Prostate gland (tissue), 2 donors: ENCODE results near the gene MBP. TPM values are rescaled to one million over a fixed set of nuclear protein-coding genes. Genes with fewer than 3 reads are reported as not detected.

Source experiments
- DNase-seq: peaks from one replicate; pipeline ENCODE4 v3.0.0-alpha.2; 2019; ENCODE audit warnings: low spot score
- H3K27ac ChIP-seq, 2 donors: fragments of 200-600 bp; sonication (generic); 2 replicates each; pipeline ENCODE4 v1.5.1; 2017 to 2019
- H3K27me3 ChIP-seq: fragments of 200-600 bp; sonication (generic); replicated peaks from 2 replicates; pipeline ENCODE4 v1.5.1; 2019; ENCODE audit not compliant: insufficient read depth
- H3K36me3 ChIP-seq, 2 donors: fragments of 200-600 bp; sonication (generic); 1 replicate in 1 of 2; 2 replicates in 1 of 2; pipeline versions ENCODE4 v1.5.1 to v1.8.1; 2017 to 2019
- H3K4me1 ChIP-seq: fragments of 200-600 bp; sonication (generic); replicated peaks from 2 replicates; pipeline ENCODE4 v1.5.1; 2019
- H3K4me3 ChIP-seq, 2 donors: fragments of 200-600 bp; sonication (generic); 2 replicates each; pipeline ENCODE4 v1.5.1; 2017 to 2019
- H3K9me3 ChIP-seq: fragments of 200-600 bp; sonication (generic); 2 replicates; pipeline ENCODE4 v1.5.1; 2017
- CTCF ChIP-seq, 4 experiments: fragments of 200-600 bp in 2 of 4; fragments of 450-650 bp in 2 of 4; sonication (generic) in 2 of 4; IDR thresholded peaks; 1 replicate in 3 of 4; 2 replicates in 1 of 4; pipeline ENCODE4 v1.5.1; 2016 to 2019; ENCODE audit warnings: antibody characterized with exemption in 4 of 4, mild to moderate bottlenecking in 2 of 4, moderate library complexity in 2 of 4
- POLR2A ChIP-seq: fragments of 450-650 bp; IDR thresholded peaks from one replicate; pipeline ENCODE4 v1.6.1; 2016; ENCODE audit warnings: antibody characterized with exemption, mild to moderate bottlenecking
- POLR2AphosphoS5 ChIP-seq: sonication (generic); formaldehyde crosslinking; IDR thresholded peaks from one replicate; pipeline ENCODE4 v1.6.1; 2017; ENCODE audit warnings: antibody characterized with exemption
- WGBS: methylation state at CpG from one replicate; pipeline ENCODE4 v1.1.5; 2018; 5-methylcytosine and 5-hydroxymethylcytosine counted together
- intact Hi-C: fragments of 100-400 bp; cut with DNase I; formaldehyde crosslinking; loops from one replicate; pipeline ENCODE4 v1.14.2; 2022
- total RNA-seq, 2 donors: library from RNA; depleted of rRNA; stranded (reverse); fragments of >200 nt; gene quantifications; one replicate each; pipeline ENCODE4 v1.1.0, GENCODE V29; 2016

MBP gene
- total RNA-seq, 2 donors from 2014 or later: 19.8 to 43.5 TPM

- no peaks in the 10 kb centered on the region for H3K27me3 ChIP-seq
- DNase-seq: no peak
- peaks cover 3 to 6% of the 10 kb centered on the region in 2 donors for H3K36me3 ChIP-seq
- intact Hi-C loops: no loop called here
- no peaks in the 10 kb centered on the region for H3K4me1 ChIP-seq
- no peak overlapping the region for H3K27ac ChIP-seq
- H3K4me3 ChIP-seq: no peak overlapping the region
- WGBS: 90% methylated on average over 18 of the region's 18 CpGs
- no peak for TF ChIP-seq POLR2AphosphoS5
- TF ChIP-seq CTCF (IDR thresholded peaks at IDR 0.05): no peak
- no peak for TF ChIP-seq POLR2A
- H3K9me3 ChIP-seq: no peaks in the 10 kb centered on the region
Measured at GRCh38 chr18:76935722-76936337, 196.8 kb downstream of the MBP start.

GRCh38 chr18:76932026-76932819 is 200.4 kb downstream of the MBP start:
- H3K9me3 ChIP-seq: no peaks in the 10 kb centered on the region
- H3K27ac ChIP-seq: no peak overlapping the region
- H3K27me3 ChIP-seq: no peaks in the 10 kb centered on the region
- H3K4me3 ChIP-seq: no peak overlapping the region
- TF ChIP-seq CTCF (IDR thresholded peaks at IDR 0.05): no peak
- TF ChIP-seq POLR2A: no peak
- TF ChIP-seq POLR2AphosphoS5: no peak
- 77% methylated on average over 11 of the region's 11 CpGs for WGBS
- H3K4me1 ChIP-seq: no peaks in the 10 kb centered on the region
- DNase-seq: no peak
- peaks cover 0 to 4% of the 10 kb centered on the region in 2 donors for H3K36me3 ChIP-seq
- intact Hi-C loops: no loop called here

- Histone ChIP-seq H3K27me3 (no peaks in the 10 kb centered on the region), H3K27ac (no peak overlapping the region), H3K9me3 (no peaks in the 10 kb centered on the region), H3K36me3 (peaks cover 0 to 4% of the 10 kb centered on the region in 2 donors), H3K4me1 (no peaks in the 10 kb centered on the region), H3K4me3 (no peak overlapping the region)
- no peak for DNase-seq
- intact Hi-C loops: no loop called here
- TF ChIP-seq CTCF (IDR thresholded peaks at IDR 0.05) (no peak), POLR2A (no peak), POLR2AphosphoS5 (no peak)
- WGBS: 87% methylated on average over 6 of the region's 6 CpGs
Measured at GRCh38 chr18:76931171-76931570, 201.4 kb downstream of the MBP start.

Other genes with a start within 250 kb of the MBP start
- gene GALR1, start 117.1 kb upstream of the MBP start, total RNA-seq: under 1 TPM; 0.14 to 0.34 TPM